Ectodermal cell (in vitro differentiated cells): ENCODE measurements around the gene RNF213.

Experiments
- H3K27ac ChIP-seq: 2 replicates; pipeline ENCODE4 v1.7.0; 2013; ENCODE audit warnings: mild to moderate bottlenecking, low read depth, low read length; ENCODE audit not compliant: insufficient read depth, poor library complexity, severe bottlenecking
- H3K27me3 ChIP-seq: 2 replicates; pipeline ENCODE4 v1.7.0; 2013; ENCODE audit warnings: mild to moderate bottlenecking, low read length; ENCODE audit not compliant: insufficient read depth, control insufficient read depth, poor library complexity, severe bottlenecking
- H3K36me3 ChIP-seq: one replicate; pipeline ENCODE4 v1.7.0; 2013; ENCODE audit warnings: low read length; ENCODE audit not compliant: control insufficient read depth, insufficient read depth
- H3K4me1 ChIP-seq: one replicate; pipeline ENCODE4 v1.7.0; 2013; ENCODE audit warnings: low read length; ENCODE audit not compliant: control insufficient read depth, insufficient read depth
- H3K4me3 ChIP-seq: 2 replicates; pipeline ENCODE4 v1.7.0; 2013; ENCODE audit warnings: low read depth, low read length, control low read depth; ENCODE audit not compliant: insufficient read depth
- H3K9me3 ChIP-seq: 2 replicates; pipeline ENCODE4 v1.7.0; 2013; ENCODE audit warnings: mild to moderate bottlenecking, low read length, moderate library complexity; ENCODE audit not compliant: control insufficient read depth
- WGBS, 2 experiments: methylation state at CpG; one replicate each; pipeline ENCODE4 v1.1.7; 2013; ENCODE audit warnings: missing lambda C conversion rate in 2 of 2; 5-methylcytosine and 5-hydroxymethylcytosine counted together

Gene RNF213

DNA sequence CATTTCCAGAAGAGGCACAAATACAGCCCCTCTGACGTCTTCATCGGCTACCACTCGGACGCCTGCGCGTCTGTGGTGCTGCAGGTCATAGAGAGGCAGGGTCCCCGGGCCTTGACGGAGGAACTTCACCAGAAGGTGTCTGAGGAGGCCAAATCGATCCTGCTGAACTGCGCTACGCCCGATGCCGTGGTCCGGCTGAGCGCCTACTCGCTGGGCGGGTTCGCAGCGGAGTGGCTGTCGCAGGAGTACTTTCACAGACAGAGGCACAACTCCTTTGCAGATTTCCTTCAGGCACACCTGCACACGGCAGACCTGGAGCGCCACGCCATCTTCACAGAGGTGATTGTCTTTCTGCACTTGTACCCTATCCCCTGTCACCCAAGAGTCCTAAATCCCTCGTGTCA is 87.3 kb downstream of the RNF213 start:
- WGBS, 2 experiments, result 96 to 98% methylated on average over 24 of the region's 24 CpGs

GRCh38 chr17:80348551-80349150 is 88.0 kb downstream of the RNF213 start:
- Histone ChIP-seq H3K4me3 (no peak overlapping the region), H3K27ac (no peak overlapping the region), H3K36me3 (peaks cover 14% of the 10 kb centered on the region), H3K27me3 (no peaks in the 10 kb centered on the region), H3K4me1 (no peaks in the 10 kb centered on the region), H3K9me3 (no peaks in the 10 kb centered on the region)
- WGBS, 2 experiments, result 93 to 96% methylated on average over 18 of the region's 18 CpGs

More for the DNA sequence above, 87.3 kb downstream of the RNF213 start:
- no peak overlapping the region for H3K27ac ChIP-seq
- no peaks in the 10 kb centered on the region for H3K27me3 ChIP-seq
- no peaks in the 10 kb centered on the region for H3K9me3 ChIP-seq
- peaks cover 14% of the 10 kb centered on the region for H3K36me3 ChIP-seq
- no peak overlapping the region for H3K4me3 ChIP-seq
- no peaks in the 10 kb centered on the region for H3K4me1 ChIP-seq

DNA sequence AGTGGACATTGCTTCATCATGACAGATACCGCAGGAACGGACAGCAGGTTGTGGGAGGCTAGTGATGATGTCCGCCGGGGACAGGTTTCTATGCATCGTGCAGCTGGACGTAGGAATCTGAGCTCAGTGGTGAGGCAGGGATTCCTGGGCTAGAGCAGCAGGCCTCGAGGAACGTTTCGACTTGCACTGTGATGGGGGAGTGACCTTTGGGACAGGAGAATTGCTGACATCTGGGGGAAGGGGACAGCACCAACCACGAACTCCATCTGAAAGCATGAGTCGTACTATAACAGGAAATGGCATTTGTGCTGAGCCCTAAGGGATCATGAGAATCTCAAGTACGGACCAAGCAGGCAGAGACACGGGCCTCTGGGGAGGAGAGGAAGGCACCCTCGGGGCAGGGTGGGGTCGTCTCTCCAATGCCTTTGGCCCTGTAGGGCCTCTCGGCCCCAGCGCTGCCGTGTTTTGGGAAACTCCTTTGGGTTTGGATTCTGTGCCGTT is 88.5 kb downstream of the RNF213 start:
- peaks cover 14% of the 10 kb centered on the region for H3K36me3 ChIP-seq
- H3K4me1 ChIP-seq, result no peaks in the 10 kb centered on the region
- WGBS, 2 experiments, result 93% methylated on average over 19 of the region's 19 CpGs
- no peaks in the 10 kb centered on the region for H3K9me3 ChIP-seq
- H3K27ac ChIP-seq, result no peak overlapping the region
- no peak overlapping the region for H3K4me3 ChIP-seq
- H3K27me3 ChIP-seq, result no peaks in the 10 kb centered on the region

- Histone ChIP-seq H3K36me3 (peaks cover 14% of the 10 kb centered on the region), H3K4me3 (no peak overlapping the region), H3K9me3 (no peaks in the 10 kb centered on the region), H3K27me3 (no peaks in the 10 kb centered on the region), H3K27ac (no peak overlapping the region), H3K4me1 (no peaks in the 10 kb centered on the region)
- WGBS, 2 experiments, result 93 to 96% methylated on average over 18 of the region's 18 CpGs
Measured at GRCh38 chr17:80349751-80350150, 89.1 kb downstream of the RNF213 start.

DNA sequence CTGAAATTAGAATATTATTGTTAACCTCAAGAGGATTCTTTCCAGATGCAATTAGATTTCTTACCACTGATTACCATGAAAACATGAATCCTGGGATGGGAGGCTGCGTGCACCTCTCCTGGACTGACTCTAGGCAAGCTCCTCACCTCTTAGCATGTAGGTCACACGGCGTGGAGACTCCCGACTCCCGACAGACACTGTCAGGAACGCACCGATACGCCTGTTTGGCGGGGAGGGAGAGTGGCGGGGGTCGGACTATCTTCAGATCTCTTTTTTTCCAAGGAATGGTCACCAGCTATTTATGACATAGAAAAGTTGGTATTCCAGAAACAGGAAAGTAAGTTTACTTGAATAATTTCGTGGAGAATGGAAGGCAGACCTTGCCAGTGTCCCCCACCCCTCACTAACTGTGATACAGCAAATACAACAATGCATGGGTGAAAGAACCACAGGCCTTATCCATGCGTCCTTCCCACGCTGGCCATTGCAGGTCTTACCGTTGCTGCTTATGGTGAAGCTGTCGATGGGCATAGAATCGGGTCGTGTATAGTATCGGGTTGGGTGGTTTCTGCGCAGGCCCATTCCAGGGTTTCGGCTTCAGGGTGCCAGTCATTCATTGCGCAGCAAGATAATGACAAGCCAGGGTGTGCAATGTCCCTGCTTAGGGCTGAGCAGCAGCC is 91.7 kb downstream of the RNF213 start:
- H3K27ac ChIP-seq, result no peak overlapping the region
- peaks cover 7% of the 10 kb centered on the region for H3K36me3 ChIP-seq
- WGBS, 2 experiments, result 93 to 95% methylated on average over 22 of the region's 22 CpGs
- no peaks in the 10 kb centered on the region for H3K9me3 ChIP-seq
- H3K27me3 ChIP-seq, result no peaks in the 10 kb centered on the region
- H3K4me1 ChIP-seq, result no peaks in the 10 kb centered on the region
- H3K4me3 ChIP-seq, result no peak overlapping the region

DNA sequence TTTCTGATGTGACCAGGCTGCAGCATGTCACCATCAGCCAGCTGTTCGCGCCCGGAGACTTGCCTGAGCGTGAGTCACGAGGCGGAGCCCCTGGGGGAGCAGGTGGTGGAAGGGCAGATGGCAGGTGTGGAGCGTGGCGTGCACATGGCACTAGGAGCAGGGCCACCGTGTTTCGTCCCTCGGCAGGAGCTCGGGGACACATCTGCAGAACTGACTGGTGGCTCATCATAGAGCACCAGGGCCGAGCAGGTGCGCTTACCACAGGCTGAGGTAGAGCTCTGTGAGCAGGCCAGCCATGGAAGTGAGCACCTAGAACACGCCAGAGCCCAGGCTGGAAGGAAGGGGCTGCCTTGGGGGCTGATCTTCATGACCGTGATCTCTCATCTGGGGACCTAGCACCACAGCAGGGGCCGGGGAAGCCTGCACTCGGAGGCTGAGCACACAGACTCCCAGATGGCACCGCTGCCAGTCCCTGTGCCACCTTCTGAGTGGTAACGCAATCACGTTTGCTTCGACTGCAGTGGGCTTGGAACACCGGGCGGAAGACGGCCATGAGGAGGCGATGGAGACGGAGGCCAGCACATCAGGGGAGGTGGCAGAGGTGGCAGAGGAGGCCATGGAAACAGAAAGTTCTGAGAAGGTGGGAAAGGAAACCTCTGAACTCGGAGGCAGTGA is 92.5 kb downstream of the RNF213 start:
- 94 to 95% methylated on average over 28 of the region's 28 CpGs for WGBS, 2 experiments
- Histone ChIP-seq H3K9me3 (no peaks in the 10 kb centered on the region), H3K4me1 (no peaks in the 10 kb centered on the region), H3K36me3 (peaks cover 3% of the 10 kb centered on the region), H3K27ac (no peak overlapping the region), H3K4me3 (no peak overlapping the region), H3K27me3 (no peaks in the 10 kb centered on the region)

- H3K27ac ChIP-seq, result no peak overlapping the region
- H3K36me3 ChIP-seq, result no peaks in the 10 kb centered on the region
- H3K27me3 ChIP-seq, result no peaks in the 10 kb centered on the region
- no peaks in the 10 kb centered on the region for H3K4me1 ChIP-seq
- WGBS, 2 experiments, result 92 to 93% methylated on average over 29 of the region's 29 CpGs
- no peaks in the 10 kb centered on the region for H3K9me3 ChIP-seq
- no peak overlapping the region for H3K4me3 ChIP-seq
Measured at GRCh38 chr17:80353718-80354275, 93.1 kb downstream of the RNF213 start.

DNA sequence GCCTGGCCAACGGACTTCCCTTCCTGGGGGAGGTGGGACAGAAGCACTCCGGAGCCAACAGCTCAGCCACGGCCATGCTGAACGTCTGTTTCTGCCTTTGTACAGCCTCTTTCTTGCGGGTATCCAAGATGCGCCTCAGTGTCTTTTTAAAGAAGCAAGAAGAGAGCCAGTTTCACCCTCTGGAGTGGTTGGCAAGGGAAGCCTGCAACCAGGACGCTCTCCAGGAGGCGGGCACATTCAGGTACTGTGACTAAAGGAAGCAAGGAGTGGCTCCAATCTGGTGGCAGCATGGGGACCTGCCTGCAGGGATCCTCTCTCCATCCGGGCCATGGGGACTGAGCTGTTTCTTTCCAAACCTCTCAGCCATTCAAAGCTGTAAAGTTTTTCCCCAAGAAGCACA is 93.7 kb downstream of the RNF213 start:
- Histone ChIP-seq H3K27me3 (no peaks in the 10 kb centered on the region), H3K36me3 (no peaks in the 10 kb centered on the region), H3K4me3 (no peak overlapping the region), H3K27ac (no peak overlapping the region), H3K9me3 (no peaks in the 10 kb centered on the region), H3K4me1 (no peaks in the 10 kb centered on the region)
- WGBS, 2 experiments, result 94% methylated on average over 9 of the region's 9 CpGs

GRCh38 chr17:80356231-80356856 is 95.7 kb downstream of the RNF213 start:
- Histone ChIP-seq H3K36me3 (no peaks in the 10 kb centered on the region), H3K4me1 (no peaks in the 10 kb centered on the region), H3K27ac (no peak overlapping the region), H3K9me3 (no peaks in the 10 kb centered on the region), H3K27me3 (no peaks in the 10 kb centered on the region), H3K4me3 (no peak overlapping the region)
- WGBS, 2 experiments, result 95% methylated on average over 24 of the region's 24 CpGs

DNA sequence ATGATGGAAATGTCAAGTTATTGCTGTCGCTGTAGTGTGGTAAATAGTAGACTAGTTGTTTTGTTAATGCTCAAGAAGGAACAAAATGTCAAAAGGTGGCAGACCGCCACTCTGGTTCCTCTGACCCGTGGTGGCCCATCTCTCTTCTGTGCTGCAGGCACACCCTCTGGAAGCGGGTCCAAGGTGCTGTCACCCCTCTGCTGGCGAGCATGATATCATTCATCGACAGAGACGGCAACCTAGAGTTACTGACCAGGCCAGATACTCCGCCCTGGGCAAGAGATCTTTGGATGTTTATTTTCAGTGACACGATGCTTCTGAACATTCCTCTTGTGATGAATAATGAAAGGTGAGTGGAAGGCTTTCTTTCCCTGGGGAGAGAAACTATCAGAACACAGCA is 97.5 kb downstream of the RNF213 start:
- WGBS, 2 experiments, result 94 to 95% methylated on average over 9 of the region's 9 CpGs
- Histone ChIP-seq H3K4me3 (no peak overlapping the region), H3K36me3 (peaks cover 2% of the 10 kb centered on the region), H3K27ac (no peak overlapping the region), H3K27me3 (no peaks in the 10 kb centered on the region), H3K9me3 (no peaks in the 10 kb centered on the region), H3K4me1 (no peaks in the 10 kb centered on the region)
